Measurements from ENCODE around the gene SLC6A13. TPM values are rescaled to one million over a fixed set of nuclear protein-coding genes. Genes with fewer than 3 reads are reported as not detected.
A peak's percentile ranks its signal among the peaks of the same experiment; 100 is the strongest.

Gene SLC6A13
- total and polyA plus RNA-seq, 2 donors from 2014 or later, result 22.8 to 161 TPM

GRCh38 chr12:232731-233614, 29.7 kb downstream of the SLC6A13 start:
- H3K27me3 ChIP-seq (ENCODE audit: control insufficient read depth, insufficient read depth, low read length), result no peaks in the 10 kb centered on the region
- TF ChIP-seq CTCF (IDR thresholded peaks at IDR 0.05; ENCODE audit: borderline replicate concordance, extremely low read depth, insufficient read depth), result no peak
- H3K36me3 ChIP-seq (ENCODE audit: control insufficient read depth in 2 of 3, insufficient read depth in 3 of 3, low read length in 3 of 3), result peaks cover 0 to 17% (median 0%) of the 10 kb centered on the region in 3 donors
- intact Hi-C loops (cut with DNase I), result no loop called here
- H3K4me1 ChIP-seq (ENCODE audit: control insufficient read depth in 2 of 3, insufficient read depth in 2 of 3, low read depth in 1 of 3, low read length in 3 of 3), result peaks cover 0 to 18% (median 5%) of the 10 kb centered on the region in 3 donors
- H3K9me3 ChIP-seq (ENCODE audit: control insufficient read depth in 2 of 3, insufficient read depth in 1 of 3, low read length in 3 of 3), result peaks cover 0 to 3% (median 0%) of the 10 kb centered on the region in 3 donors
- DNase-seq, result peak in 4 of 5 donors; percentile 79 to 83 (median 82)
- FAIRE-seq, result no peak
- no peak overlapping the region for H3K4me3 ChIP-seq (ENCODE audit: low read length in 3 of 3)
- peak overlapping the region in 1 of 2 donors; percentile 12 for H3K27ac ChIP-seq (ENCODE audit: low read depth in 2 of 2, low read length in 2 of 2)
- H3K9ac ChIP-seq (ENCODE audit: low read length in 3 of 3), result no peak overlapping the region

GRCh38 chr12:230925-231671, 31.5 kb downstream of the SLC6A13 start:
- DNase-seq (no peak), FAIRE-seq (no peak)
- Histone ChIP-seq H3K4me3 (ENCODE audit: low read length in 3 of 3) (no peak overlapping the region), H3K4me1 (ENCODE audit: control insufficient read depth in 2 of 3, insufficient read depth in 2 of 3, low read depth in 1 of 3, low read length in 3 of 3) (peaks cover 0 to 15% (median 5%) of the 10 kb centered on the region in 3 donors), H3K27ac (ENCODE audit: low read depth in 2 of 2, low read length in 2 of 2) (no peak overlapping the region), H3K27me3 (ENCODE audit: control insufficient read depth, insufficient read depth, low read length) (no peaks in the 10 kb centered on the region), H3K9me3 (ENCODE audit: control insufficient read depth in 2 of 3, insufficient read depth in 1 of 3, low read length in 3 of 3) (no peaks in the 10 kb centered on the region), H3K9ac (ENCODE audit: low read length in 3 of 3) (no peak overlapping the region), H3K36me3 (ENCODE audit: control insufficient read depth in 2 of 3, insufficient read depth in 3 of 3, low read length in 3 of 3) (peaks cover 0 to 23% (median 2%) of the 10 kb centered on the region in 3 donors)
- no peak for TF ChIP-seq CTCF (IDR thresholded peaks at IDR 0.05; ENCODE audit: borderline replicate concordance, extremely low read depth, insufficient read depth)
- intact Hi-C loops (cut with DNase I), result no loop called here

- intact Hi-C loops (cut with DNase I), result no loop called here
- no peak overlapping the region for H3K27ac ChIP-seq (ENCODE audit: low read depth in 2 of 2, low read length in 2 of 2)
- H3K4me3 ChIP-seq (ENCODE audit: low read length in 3 of 3), result no peak overlapping the region
- H3K9me3 ChIP-seq (ENCODE audit: control insufficient read depth in 2 of 3, insufficient read depth in 1 of 3, low read length in 3 of 3), result no peaks in the 10 kb centered on the region
- no peak for TF ChIP-seq CTCF (IDR thresholded peaks at IDR 0.05; ENCODE audit: borderline replicate concordance, extremely low read depth, insufficient read depth)
- no peak for FAIRE-seq
- H3K9ac ChIP-seq (ENCODE audit: low read length in 3 of 3), result no peak overlapping the region
- H3K36me3 ChIP-seq (ENCODE audit: control insufficient read depth in 2 of 3, insufficient read depth in 3 of 3, low read length in 3 of 3), result peaks cover 0 to 22% (median 2%) of the 10 kb centered on the region in 3 donors
- no peaks in the 10 kb centered on the region for H3K27me3 ChIP-seq (ENCODE audit: control insufficient read depth, insufficient read depth, low read length)
- DNase-seq, result peak in 1 of 5 donors; percentile 35
- H3K4me1 ChIP-seq (ENCODE audit: control insufficient read depth in 2 of 3, insufficient read depth in 2 of 3, low read depth in 1 of 3, low read length in 3 of 3), result peaks cover 0 to 8% (median 0%) of the 10 kb centered on the region in 3 donors
Measured at GRCh38 chr12:229441-230191, 33.0 kb downstream of the SLC6A13 start.
